ENCODE measurements around the gene SLIT3.
"Not testable (repeated sequence)": the region's sequence is repeated elsewhere in the genome, so short reads cannot be mapped to it uniquely, and the experiment has no call there.

SLIT3 gene

DNA sequence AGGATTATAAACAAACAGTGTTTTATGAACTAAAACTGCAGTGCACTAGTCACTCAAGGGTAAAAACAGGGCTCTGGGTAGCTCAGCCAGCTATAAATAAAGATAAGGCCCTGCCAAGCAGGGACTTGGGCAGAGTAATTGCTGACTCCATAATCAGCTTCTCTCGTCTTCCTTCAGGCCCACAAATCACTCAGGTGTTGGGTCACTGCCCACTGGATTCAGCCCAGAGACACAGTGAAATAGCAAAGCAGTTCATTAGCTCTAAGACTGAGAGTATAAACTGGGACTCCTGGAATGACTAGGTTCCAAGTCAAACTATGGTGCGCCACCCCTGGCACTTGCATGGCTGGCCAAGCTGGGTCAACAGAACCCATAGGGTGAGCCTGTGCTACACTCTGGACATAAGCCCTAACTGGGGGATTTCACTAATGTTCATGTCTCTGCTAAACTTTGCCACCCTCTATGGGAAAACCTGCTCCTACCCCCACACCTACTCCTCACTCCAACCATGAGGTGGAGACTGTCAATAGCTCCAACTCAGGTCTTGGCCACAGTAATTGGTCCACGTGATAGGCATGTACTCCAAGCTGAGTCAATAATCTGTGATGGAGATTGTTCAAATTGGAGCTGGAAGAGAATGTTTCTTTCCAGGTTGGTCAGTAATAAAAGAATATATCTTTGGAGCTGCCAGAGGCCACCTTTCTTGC is 158.5 kb downstream of the SLIT3 start:
- DNase-seq (ENCODE audit: low spot score), result no peak

DNA sequence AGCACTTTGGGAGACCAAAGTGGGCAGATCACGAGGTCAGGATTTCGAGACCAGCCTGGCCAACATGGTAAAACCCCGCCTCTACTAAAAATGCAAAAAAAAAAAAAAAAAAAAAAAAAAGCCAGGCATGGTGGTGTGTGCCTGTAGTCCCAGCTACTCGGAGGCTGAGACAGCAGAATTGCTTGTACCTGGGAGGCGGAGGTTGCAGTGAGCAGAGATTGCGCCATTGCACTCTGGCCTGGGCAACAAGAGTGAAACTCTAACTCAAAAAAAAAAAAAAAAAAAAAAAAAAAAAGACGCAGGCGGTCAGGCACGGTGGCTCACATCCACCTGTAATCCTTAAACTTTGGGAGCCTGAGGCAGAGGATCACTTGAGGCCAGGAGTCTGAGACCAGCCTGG is 160.7 kb downstream of the SLIT3 start:
- not testable (repeated sequence) for DNase-seq (ENCODE audit: low spot score)

DNA sequence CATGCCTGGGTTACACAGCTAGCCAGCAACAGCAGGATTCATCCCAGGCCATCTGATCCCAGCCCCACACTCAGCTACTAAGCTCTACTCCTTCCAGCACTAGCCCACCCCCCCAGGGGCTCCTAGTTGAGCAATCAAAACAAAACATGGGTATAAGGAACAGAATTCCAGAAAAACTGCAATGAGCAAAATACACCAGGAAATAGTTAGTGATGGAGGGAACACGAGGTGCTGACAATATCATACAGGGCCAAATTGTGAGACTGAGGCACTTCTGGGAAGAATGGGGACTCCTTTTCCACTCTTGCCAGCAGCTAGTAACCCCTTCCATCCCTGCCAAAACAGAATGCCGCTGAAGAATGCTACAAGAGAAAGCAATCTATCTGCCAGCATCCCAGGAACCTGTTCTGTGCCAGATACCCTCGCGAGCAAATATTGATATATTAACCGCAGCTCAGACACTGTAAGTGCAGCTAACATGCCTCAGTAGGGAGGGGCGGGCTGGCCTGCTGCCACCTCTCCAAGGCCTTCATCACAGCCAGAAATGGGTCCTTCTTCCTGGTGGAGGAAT is 161.4 kb downstream of the SLIT3 start:
- no peak for DNase-seq (ENCODE audit: low spot score)

DNA sequence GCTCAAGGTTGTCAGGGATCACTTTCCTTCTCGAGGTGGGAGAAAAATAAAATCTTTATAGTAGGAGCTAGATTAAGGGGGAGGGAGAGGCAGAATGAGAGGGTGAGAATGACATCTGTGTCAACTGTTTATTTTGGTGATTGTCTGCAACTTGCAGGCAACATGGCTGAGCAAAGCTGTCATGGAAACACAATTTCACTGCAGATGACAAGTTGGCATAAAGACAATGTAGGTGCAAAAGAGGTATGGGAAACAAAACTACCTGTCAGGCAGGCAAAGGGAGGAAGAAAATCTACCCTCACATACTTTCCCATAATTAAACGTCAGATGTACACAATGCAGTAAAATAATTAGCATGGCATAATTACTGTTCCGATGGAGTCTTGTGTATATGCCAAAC is 167.4 kb downstream of the SLIT3 start:
- no peak for DNase-seq (ENCODE audit: low spot score)

DNA sequence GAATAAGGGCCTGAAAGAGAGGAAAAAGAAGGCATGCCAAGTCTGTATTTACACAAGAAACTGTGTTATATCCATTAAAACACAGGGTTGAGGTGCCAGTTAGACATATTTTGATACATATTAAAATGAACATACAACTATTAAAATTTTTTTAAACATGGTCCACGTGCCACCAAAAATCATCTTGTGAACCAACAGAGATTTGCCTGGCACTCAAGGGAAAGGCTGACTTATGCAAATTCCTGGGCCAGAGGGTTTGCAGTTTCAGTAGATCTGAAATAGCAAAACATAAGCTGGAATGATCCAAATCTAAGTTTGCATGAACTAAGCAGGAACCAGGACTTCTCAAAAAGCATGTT is 168.7 kb downstream of the SLIT3 start:
- no peak for DNase-seq (ENCODE audit: low spot score)

DNA sequence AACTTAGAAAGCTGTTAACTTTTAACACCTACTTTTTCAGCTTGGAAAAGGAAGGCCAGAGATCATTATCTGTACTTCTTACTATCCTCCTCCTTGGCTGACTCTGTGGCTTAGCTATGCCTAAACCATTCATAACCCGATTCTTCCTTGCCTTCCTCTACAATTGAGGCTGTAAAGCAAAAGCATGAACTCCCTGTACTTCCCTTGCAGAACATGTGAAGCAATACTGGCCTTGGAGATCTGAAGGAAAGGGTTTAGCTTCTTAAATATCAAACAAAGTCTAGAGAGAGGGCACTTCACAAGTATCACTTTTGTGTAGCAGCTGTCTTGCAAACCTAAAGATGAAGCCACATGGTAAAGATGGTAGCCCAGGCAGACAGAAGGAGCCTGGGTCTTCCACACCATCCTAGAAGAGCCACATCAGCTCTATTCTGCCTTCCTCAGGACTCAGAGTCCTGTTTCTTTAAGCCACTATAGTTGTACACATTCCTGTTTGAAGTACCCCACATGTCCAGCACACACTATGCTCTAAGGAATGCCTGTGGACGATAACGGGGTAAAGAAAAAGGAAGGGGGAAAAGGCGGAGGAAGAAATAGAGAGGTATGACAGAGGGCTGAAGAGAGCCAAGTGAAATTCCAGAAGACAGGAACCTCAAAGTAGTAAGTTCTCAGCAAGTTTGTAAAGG is 169.2 kb downstream of the SLIT3 start:
- no peak for DNase-seq (ENCODE audit: low spot score)

DNA sequence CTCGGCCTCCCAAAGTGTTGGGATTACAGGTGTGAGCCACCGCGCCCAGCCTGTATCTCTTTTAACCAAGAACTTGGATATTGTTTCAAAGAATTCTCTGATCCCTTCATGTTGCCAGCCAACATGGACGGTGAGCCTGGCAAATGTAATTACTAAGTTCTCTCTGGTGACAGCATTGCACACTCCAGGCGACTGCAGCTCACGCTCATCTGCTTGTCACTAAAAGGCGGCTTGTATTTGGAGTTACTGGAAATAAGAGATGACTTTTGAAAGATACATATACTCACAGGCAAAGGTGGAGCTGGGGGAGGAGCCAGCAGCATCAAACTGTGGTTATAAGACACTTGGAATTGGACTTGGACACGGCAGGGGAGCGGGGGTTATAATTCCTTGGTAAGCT is 172.3 kb downstream of the SLIT3 start:
- no peak for DNase-seq (ENCODE audit: low spot score)

DNA sequence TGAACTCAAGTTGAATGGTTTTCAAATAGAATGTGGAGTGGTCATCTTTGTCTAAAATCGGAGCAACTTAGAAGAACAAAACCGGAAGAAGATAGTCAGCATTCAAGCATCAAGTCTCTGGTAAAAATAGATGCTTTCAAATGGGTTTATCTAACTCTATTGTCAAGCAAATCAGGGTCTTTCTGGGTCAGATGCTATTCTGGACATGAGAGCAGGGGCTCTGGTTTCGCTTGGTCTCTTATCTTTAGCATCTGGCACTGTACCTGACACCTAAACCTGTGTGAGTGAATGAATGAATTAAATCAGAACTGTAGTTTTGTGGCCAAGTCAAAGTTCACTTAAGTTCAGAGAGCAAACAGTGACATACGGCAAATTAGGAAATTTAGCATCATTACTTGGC is 173.5 kb downstream of the SLIT3 start:
- DNase-seq (ENCODE audit: low spot score), result no peak

DNA sequence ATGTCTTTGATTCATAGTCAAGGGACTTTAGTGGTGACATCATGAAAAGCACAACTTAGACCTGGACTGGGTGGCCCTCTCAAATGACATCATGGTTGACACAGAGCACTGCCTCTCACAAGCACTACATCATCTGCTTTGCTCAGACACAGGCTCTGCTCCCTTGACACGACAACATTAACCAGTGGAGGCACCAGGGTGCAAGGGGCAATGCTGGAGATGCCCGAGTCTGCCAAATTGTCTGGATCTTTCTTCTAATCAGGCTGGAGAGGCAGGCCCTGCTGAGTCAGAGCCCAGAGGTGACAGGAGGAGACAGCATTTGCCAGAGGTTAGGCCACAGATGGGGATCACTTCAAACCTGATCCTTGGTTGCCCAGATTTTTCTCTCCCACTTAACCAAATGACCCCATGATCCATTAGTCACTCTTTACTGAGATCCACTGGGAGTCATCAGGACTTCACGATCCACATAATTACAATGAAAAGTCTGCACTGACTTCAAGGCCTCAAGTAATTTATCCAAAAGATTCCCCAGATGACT is 174.4 kb downstream of the SLIT3 start:
- DNase-seq (ENCODE audit: low spot score), result peak; percentile 43

DNA sequence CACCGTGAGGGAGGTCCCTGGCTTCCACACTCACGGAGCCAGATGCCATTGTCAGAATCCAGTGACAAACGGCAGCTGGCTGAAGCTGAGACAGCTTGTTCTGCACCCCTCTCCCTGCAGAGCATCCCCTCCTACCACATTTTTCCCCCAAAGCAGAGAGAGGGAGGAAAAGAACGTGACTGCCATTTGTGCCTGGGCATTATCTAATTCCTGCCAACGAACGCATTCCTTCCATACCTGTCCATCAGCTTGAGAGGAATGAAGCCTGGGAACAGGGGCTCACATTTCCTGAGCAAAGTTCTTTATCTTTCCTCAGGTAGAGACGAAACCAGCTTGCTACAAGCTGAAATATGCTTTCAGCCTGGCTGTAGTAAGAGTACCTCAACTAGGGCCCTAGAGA is 175.4 kb downstream of the SLIT3 start:
- DNase-seq (ENCODE audit: low spot score), result no peak

DNA sequence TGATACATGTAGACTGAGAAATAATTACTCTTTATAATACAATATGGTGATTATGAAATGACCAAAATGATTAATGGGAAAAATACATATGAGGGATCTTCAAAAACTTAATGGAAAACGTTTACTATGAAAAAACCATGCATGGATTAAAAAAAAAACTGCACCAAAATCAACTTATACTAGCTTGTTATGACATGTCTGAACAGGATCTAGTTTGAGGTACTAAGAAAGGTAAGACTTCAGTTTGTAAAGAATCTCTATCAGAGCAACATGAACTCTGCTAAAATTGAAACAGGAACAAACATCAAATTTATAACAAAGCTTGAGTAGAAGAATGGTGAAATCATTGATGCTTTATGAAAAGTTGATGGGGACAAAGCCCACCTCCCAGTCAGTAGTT is 178.0 kb downstream of the SLIT3 start:
- no peak for DNase-seq (ENCODE audit: low spot score)

DNA sequence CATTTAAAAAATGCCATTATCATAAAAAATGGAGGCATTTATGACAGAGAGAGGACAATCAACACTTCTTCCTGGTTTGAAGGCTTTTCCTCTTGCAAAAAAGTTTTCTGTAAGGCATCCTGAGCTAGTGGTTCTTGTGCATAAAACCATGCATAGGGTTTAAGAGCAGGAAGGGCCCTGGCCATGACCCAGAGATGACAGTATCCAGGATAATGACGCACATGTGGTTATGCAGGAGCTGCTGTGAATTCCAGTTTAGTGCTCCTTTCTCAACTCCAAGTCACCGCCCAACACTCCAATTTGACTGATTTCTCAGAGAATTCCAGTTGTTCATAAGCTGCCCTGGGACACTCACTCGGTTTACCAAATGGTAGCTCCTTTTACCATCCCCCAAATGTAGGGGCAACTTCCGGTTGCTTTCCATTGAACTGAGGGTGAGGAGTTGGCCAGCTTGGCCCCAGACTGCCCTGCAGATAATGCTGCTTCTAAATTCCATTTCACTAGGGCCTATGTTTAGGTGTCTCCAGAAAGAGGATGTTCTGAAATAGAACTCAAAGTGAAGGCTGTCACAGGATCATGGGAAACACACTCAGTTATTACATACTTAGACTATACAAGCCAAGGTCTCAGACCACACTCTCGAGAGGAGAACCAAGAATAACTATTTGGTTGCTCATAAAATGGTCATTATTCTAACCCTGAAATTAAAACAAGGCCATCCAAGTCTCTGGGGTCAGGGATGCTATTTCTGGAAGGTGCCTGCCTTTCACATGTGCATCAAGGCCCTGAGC is 179.1 kb downstream of the SLIT3 start:
- peak; percentile 70 for DNase-seq (ENCODE audit: low spot score)

DNA sequence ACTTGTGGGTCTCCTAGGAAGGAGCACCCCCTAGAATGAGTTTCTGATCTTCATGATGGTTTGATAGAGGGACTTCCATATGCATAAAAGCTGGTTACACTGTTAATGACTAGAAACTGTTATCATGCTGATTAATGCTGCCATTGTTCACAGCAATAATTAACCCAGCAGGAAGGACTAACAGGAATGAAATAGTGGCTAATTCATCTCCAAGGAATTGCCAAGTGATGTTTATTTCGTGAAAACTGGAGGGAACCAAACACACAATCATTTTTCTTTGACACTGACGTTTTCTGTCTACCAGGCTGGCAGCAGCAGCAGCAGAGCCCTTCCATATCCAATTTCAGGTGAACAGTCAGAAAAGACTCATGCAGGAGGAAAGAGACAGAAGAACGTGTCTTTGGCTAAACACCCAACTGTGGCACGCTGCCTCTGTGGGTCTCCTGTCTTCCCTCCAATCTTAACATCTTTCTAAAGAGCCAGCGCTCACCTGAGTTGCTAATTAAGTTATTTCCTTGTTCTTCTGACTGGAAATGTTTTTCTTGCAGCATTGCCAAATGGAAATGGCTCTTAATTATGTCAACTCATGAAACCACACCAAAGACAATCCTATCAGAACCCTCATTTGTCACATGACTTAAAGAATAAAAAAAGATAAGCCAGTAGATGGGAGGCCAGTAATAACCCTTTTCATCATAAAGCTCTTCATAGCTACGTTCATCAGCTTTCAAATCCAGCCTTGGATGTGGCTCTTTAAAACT is 181.5 kb downstream of the SLIT3 start:
- DNase-seq (ENCODE audit: low spot score), result no peak

DNA sequence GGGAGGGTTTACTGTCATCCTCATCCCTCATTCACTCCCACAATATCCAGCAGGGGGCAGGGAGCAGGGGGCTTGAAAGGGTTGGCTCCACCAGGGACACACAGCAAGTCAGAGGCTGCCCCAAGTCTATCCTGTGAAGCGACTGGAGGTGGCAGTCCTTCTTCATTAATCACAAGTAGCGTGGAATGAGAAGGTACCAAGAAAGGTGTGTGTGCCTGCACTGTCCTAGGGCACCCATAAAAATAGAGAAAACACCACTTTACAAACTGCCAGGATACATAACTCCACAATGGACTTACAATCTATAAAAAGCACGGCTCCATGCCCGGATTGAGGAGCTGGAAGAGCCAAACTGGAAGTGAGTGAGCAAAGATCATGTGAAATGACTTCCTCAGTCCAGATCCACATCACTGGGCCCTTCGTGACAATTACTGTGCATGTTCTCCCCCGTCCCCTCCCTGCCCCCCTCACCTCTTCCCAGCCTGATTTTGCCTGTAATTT is 183.9 kb downstream of the SLIT3 start:
- no peak for DNase-seq (ENCODE audit: low spot score)

DNA sequence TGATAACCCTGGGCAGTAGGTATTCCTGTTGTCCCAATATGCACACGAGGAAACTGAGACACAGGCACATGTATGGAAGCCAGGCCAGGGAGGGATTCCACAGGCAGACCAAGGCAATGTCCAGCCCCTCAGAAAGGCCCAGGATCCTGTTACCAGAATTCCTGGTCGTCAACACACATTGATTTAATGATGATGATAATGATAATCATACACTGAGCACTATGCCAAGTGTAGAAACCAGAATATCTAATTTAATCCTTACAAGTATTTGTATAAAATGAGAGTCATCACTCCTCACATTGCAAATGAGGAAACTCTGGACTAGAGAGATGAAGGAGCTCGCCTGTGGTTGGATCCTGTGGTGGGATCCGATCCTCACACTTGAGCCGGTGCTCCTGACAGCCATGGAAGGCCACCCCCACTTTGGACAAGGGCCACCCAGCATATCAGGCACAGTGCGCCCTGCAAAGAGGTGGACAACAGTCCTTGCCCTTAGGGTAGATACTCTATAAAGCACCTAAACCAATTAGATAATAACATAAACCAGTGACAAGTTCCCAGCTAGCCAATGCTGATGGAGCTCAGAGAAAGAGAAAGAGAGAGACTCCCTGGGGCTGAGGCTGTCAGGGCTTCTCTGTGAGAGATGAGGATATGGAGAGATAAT is 185.3 kb downstream of the SLIT3 start:
- DNase-seq (ENCODE audit: low spot score), result no peak

DNA sequence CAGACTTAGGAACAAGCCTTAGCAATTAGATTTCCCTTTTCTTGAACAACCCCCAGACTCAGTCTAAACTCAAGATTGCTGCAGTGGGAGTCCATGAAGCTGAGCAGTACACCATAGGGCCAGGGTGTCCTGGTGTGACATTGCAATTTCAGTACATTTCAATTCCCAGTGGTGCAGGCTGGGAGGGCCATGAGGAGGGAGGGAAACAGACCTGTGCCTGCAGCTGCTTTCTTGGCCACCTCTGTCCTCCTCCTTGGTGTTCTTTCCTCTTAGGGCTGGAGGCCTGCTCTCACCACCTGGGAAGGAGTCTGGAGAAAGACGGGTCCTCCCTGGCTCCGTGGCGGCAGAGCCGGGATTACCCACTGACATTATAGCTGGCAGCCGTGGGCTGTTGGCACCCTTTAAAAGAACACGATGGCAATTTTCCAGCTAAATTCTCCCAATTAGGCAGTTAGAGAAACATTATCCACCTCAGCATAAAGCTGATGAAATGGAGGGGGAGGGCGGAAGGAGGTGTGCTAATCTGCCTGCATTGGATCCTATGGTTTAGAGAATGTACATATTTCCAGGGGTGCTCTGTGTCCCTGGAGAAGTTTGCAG is 186.4 kb downstream of the SLIT3 start:
- no peak for DNase-seq (ENCODE audit: low spot score)

DNA sequence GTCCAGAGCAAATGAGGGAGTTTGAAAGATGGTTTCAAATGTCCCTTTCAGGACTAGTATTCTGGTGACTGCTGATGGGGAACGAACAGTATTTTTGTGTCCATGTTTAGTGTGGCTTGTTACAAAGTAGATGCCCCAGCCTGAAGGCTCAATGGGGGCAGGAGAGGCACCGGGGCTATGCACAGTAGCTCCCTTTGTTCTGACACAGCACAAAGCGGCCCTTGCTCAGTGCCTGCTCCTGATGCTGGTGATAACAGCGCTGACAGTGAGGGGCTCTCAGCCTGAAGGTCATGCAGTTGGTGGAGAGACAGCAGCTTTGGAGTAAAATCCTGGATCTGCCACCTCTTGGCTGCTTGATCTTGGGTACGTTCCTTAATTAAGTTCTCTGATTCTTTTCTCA is 188.9 kb downstream of the SLIT3 start:
- DNase-seq (ENCODE audit: low spot score), result no peak

DNA sequence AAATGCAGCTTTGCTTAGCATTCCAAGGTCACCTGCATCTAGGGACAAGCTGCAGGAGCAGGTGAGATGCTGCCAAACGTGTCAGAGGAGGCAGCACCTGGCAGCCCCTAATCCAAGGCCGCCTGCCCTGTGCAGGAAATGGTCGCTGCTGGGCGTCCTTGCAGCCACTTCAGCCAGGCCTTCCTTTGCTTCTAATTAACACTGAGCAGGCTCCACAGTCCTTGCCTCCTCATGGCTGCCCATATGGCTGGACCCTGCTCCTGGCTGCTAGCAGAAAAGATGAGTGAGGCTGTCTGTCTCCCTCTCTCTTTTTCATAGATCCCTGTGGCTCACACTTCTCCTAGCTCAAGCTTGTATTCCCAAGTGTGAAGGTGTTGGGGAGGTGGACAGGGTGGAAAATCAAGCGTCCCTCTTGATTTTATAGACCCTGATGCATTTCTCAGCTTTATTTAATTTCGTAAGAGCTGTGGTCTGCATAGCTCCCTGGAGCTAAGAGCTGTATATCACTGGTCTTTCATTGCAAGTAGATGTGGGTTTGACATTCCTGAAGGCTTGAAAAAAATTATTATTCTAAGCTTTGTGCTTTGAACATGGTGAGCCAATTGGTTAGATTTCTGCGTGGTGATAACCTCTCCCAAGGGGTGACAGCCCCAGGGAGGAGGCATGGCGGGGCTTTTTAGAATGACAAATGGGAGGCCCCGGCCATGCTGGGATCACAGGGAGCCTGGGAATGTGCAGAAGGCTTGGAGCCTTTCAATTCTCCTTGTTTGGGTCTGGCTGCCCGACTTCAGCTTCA is 193.8 kb downstream of the SLIT3 start:
- DNase-seq (ENCODE audit: low spot score), result no peak

DNA sequence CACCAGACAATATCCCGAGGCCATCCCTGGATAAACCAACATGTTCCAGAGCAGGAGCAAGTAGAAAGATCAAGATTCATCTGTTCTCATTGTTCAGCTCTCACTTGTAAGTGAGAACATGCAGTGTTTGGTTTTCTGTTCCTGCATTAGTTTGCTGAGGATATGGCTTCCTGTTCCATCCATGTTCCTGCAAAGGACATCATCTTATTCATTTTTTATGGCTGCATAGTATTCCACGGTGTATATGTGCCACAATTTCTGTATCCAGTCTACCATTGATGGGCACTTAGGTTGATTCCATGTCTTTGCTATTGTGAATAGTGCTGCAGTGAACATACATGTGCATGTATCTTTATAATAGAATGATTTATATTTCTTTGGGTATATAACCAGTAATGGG is 195.4 kb downstream of the SLIT3 start:
- not testable (repeated sequence) for DNase-seq (ENCODE audit: low spot score)
